ENCODE results near the gene SLC13A3.

Gene SLC13A3

GRCh38 chr20:46580613-46581205 lies 70.5 kb downstream of the SLC13A3 start:
- H3K4me3 ChIP-seq (ENCODE audit: low read length, poor library complexity, severe bottlenecking): no peak overlapping the region

GRCh38 chr20:46578745-46579144 lies 72.5 kb downstream of the SLC13A3 start:
- no peaks in the 10 kb centered on the region for H3K9me2 ChIP-seq (replicated peaks; ENCODE audit: low read depth, low read length)
- no peak overlapping the region for H3K4me2 ChIP-seq (ENCODE audit: low read depth, low read length, poor library complexity, severe bottlenecking)
- H4K20me1 ChIP-seq (ENCODE audit: insufficient read depth, low read length, poor library complexity, severe bottlenecking): no peaks in the 10 kb centered on the region
- TF ChIP-seq EZH2phosphoT487 (IDR thresholded peaks at IDR 0.05; ENCODE audit: borderline replicate concordance) (no peak), CTCF (conservative IDR thresholded peaks at IDR 0.05; ENCODE audit: low read length) (no peak)
- H3K4me3 ChIP-seq (ENCODE audit: low read length, poor library complexity, severe bottlenecking): no peak overlapping the region
- H3K27me3 ChIP-seq (ENCODE audit: insufficient read depth, low read length, poor library complexity, severe bottlenecking): no peaks in the 10 kb centered on the region
- H3K36me3 ChIP-seq (ENCODE audit: insufficient read depth, low read length): no peaks in the 10 kb centered on the region
- no peak overlapping the region for H2AFZ ChIP-seq (ENCODE audit: low read length)
- no peaks in the 10 kb centered on the region for H3F3A ChIP-seq (ENCODE audit: low read depth)
- H3K79me2 ChIP-seq (ENCODE audit: insufficient read depth, low read length): no peaks in the 10 kb centered on the region
- H3K9me3 ChIP-seq (ENCODE audit: insufficient read depth, low read depth, low read length): no peaks in the 10 kb centered on the region
- no peak overlapping the region for H3K9ac ChIP-seq (ENCODE audit: low read depth, low read length, poor library complexity, severe bottlenecking)
- H3K4me1 ChIP-seq (ENCODE audit: insufficient read depth, low read length, poor library complexity, severe bottlenecking): no peaks in the 10 kb centered on the region

More at GRCh38 chr20:46580613-46581205, 70.5 kb downstream of the SLC13A3 start:
- H3K9me2 ChIP-seq (replicated peaks; ENCODE audit: low read depth, low read length): no peaks in the 10 kb centered on the region
- no peaks in the 10 kb centered on the region for H3K27me3 ChIP-seq (ENCODE audit: insufficient read depth, low read length, poor library complexity, severe bottlenecking)
- H3K9ac ChIP-seq (ENCODE audit: low read depth, low read length, poor library complexity, severe bottlenecking): no peak overlapping the region
- H3K4me2 ChIP-seq (ENCODE audit: low read depth, low read length, poor library complexity, severe bottlenecking): no peak overlapping the region
- H3F3A ChIP-seq (ENCODE audit: low read depth): no peaks in the 10 kb centered on the region
- no peak for TF ChIP-seq CTCF (conservative IDR thresholded peaks at IDR 0.05; ENCODE audit: low read length)
- no peak for TF ChIP-seq EZH2phosphoT487 (IDR thresholded peaks at IDR 0.05; ENCODE audit: borderline replicate concordance)
- no peaks in the 10 kb centered on the region for H3K9me3 ChIP-seq (ENCODE audit: insufficient read depth, low read depth, low read length)
- no peaks in the 10 kb centered on the region for H3K4me1 ChIP-seq (ENCODE audit: insufficient read depth, low read length, poor library complexity, severe bottlenecking)
- H2AFZ ChIP-seq (ENCODE audit: low read length): no peak overlapping the region
- H3K36me3 ChIP-seq (ENCODE audit: insufficient read depth, low read length): no peaks in the 10 kb centered on the region
- H3K79me2 ChIP-seq (ENCODE audit: insufficient read depth, low read length): no peaks in the 10 kb centered on the region
- no peaks in the 10 kb centered on the region for H4K20me1 ChIP-seq (ENCODE audit: insufficient read depth, low read length, poor library complexity, severe bottlenecking)

- Histone ChIP-seq H3K9me2 (replicated peaks; ENCODE audit: low read depth, low read length) (no peaks in the 10 kb centered on the region), H3K4me3 (ENCODE audit: low read length, poor library complexity, severe bottlenecking) (no peak overlapping the region), H4K20me1 (ENCODE audit: insufficient read depth, low read length, poor library complexity, severe bottlenecking) (no peaks in the 10 kb centered on the region), H2AFZ (ENCODE audit: low read length) (no peak overlapping the region), H3K9ac (ENCODE audit: low read depth, low read length, poor library complexity, severe bottlenecking) (no peak overlapping the region), H3K9me3 (ENCODE audit: insufficient read depth, low read depth, low read length) (no peaks in the 10 kb centered on the region), H3K27me3 (ENCODE audit: insufficient read depth, low read length, poor library complexity, severe bottlenecking) (no peaks in the 10 kb centered on the region), H3K36me3 (ENCODE audit: insufficient read depth, low read length) (no peaks in the 10 kb centered on the region), H3K79me2 (ENCODE audit: insufficient read depth, low read length) (no peaks in the 10 kb centered on the region), H3K4me2 (ENCODE audit: low read depth, low read length, poor library complexity, severe bottlenecking) (no peak overlapping the region), H3K4me1 (ENCODE audit: insufficient read depth, low read length, poor library complexity, severe bottlenecking) (no peaks in the 10 kb centered on the region), H3F3A (ENCODE audit: low read depth) (no peaks in the 10 kb centered on the region)
- TF ChIP-seq EZH2phosphoT487 (IDR thresholded peaks at IDR 0.05; ENCODE audit: borderline replicate concordance): no peak
- no peak for TF ChIP-seq CTCF (conservative IDR thresholded peaks at IDR 0.05; ENCODE audit: low read length)
Measured at GRCh38 chr20:46576774-46577395, 74.4 kb downstream of the SLC13A3 start.
